ENCODE data around the gene CEPT1. TPM values are rescaled to one million over a fixed set of nuclear protein-coding genes. Genes with fewer than 3 reads are reported as not detected.

The CEPT1 gene
- polyA plus RNA-seq, 1 donor from 2014 or later = 49.1 TPM

- H3K9ac ChIP-seq (ENCODE audit: low read length) = no peak overlapping the region
These were observed 21.9 kb downstream of the CEPT1 start for GRCh38 chr1:111161843-111162487.

GRCh38 chr1:111162488-111162880 lies 22.5 kb downstream of the CEPT1 start:
- no peak overlapping the region for H3K4me3 ChIP-seq (ENCODE audit: low read length)
- H4K20me1 ChIP-seq (ENCODE audit: insufficient read depth) = no peaks in the 10 kb centered on the region
- H2AFZ ChIP-seq (ENCODE audit: low read depth, low read length) = no peak overlapping the region
- no peaks in the 10 kb centered on the region for H3K79me2 ChIP-seq (replicated peaks; ENCODE audit: insufficient read depth, low read length)
- H3K9ac ChIP-seq (ENCODE audit: low read length) = no peak overlapping the region
- no peak overlapping the region for H3K4me2 ChIP-seq (ENCODE audit: low read length)
- no peaks in the 10 kb centered on the region for H3K9me2 ChIP-seq (ENCODE audit: insufficient read depth, low read length)
- H3K36me3 ChIP-seq (ENCODE audit: insufficient read depth, low read length) = no peaks in the 10 kb centered on the region
- H3K27ac ChIP-seq (ENCODE audit: low read length) = no peak overlapping the region
- H3K9me3 ChIP-seq (ENCODE audit: low read length) = no peaks in the 10 kb centered on the region
- H3F3A ChIP-seq (ENCODE audit: insufficient read depth, low read length, poor library complexity, severe bottlenecking) = no peaks in the 10 kb centered on the region
- H3K27me3 ChIP-seq (ENCODE audit: insufficient read depth, low read depth, low read length) = no peaks in the 10 kb centered on the region
- no peak for TF ChIP-seq EP300 (conservative IDR thresholded peaks at IDR 0.05; ENCODE audit: poor library complexity, severe bottlenecking)
- no peak for TF ChIP-seq POLR2AphosphoS5 (IDR thresholded peaks at IDR 0.05)
- TF ChIP-seq MXI1 (conservative IDR thresholded peaks at IDR 0.05; ENCODE audit: poor library complexity, severe bottlenecking) = no peak
- no peak for TF ChIP-seq SMC3 (conservative IDR thresholded peaks at IDR 0.05; ENCODE audit: poor library complexity)
- TF ChIP-seq RAD21 (conservative IDR thresholded peaks at IDR 0.05) = no peak
- TF ChIP-seq REST (IDR thresholded peaks at IDR 0.05; ENCODE audit: borderline replicate concordance) = no peak
- TF ChIP-seq TAF1 (IDR thresholded peaks at IDR 0.05; ENCODE audit: low read depth) = no peak
- no peak for TF ChIP-seq EZH2 (IDR thresholded peaks at IDR 0.05; ENCODE audit: borderline replicate concordance, insufficient read depth, low read length, poor library complexity, severe bottlenecking)

More at GRCh38 chr1:111161843-111162487, 21.9 kb downstream of the CEPT1 start:
- no peaks in the 10 kb centered on the region for H3K36me3 ChIP-seq (ENCODE audit: insufficient read depth, low read length)
- H3K4me2 ChIP-seq (ENCODE audit: low read length) = no peak overlapping the region
- H2AFZ ChIP-seq (ENCODE audit: low read depth, low read length) = no peak overlapping the region
- no peak overlapping the region for H3K27ac ChIP-seq (ENCODE audit: low read length)
- TF ChIP-seq EZH2 (IDR thresholded peaks at IDR 0.05; ENCODE audit: borderline replicate concordance, insufficient read depth, low read length, poor library complexity, severe bottlenecking) (no peak), EP300 (conservative IDR thresholded peaks at IDR 0.05; ENCODE audit: poor library complexity, severe bottlenecking) (no peak), RAD21 (conservative IDR thresholded peaks at IDR 0.05) (no peak), TAF1 (IDR thresholded peaks at IDR 0.05; ENCODE audit: low read depth) (no peak), POLR2AphosphoS5 (IDR thresholded peaks at IDR 0.05) (no peak), CTCF (IDR thresholded peaks at IDR 0.05; ENCODE audit: poor library complexity, severe bottlenecking) (no peak), REST (IDR thresholded peaks at IDR 0.05; ENCODE audit: borderline replicate concordance) (no peak), SMC3 (conservative IDR thresholded peaks at IDR 0.05; ENCODE audit: poor library complexity) (no peak), MXI1 (conservative IDR thresholded peaks at IDR 0.05; ENCODE audit: poor library complexity, severe bottlenecking) (no peak)
- H3K9me3 ChIP-seq (ENCODE audit: low read length) = no peaks in the 10 kb centered on the region
- H3K9me2 ChIP-seq (ENCODE audit: insufficient read depth, low read length) = no peaks in the 10 kb centered on the region
- H3F3A ChIP-seq (ENCODE audit: insufficient read depth, low read length, poor library complexity, severe bottlenecking) = no peaks in the 10 kb centered on the region
- H4K20me1 ChIP-seq (ENCODE audit: insufficient read depth) = no peaks in the 10 kb centered on the region
- H3K79me2 ChIP-seq (replicated peaks; ENCODE audit: insufficient read depth, low read length) = no peaks in the 10 kb centered on the region
- no peaks in the 10 kb centered on the region for H3K27me3 ChIP-seq (ENCODE audit: insufficient read depth, low read depth, low read length)
- H3K4me3 ChIP-seq (ENCODE audit: low read length) = no peak overlapping the region
